NCI-H345 (cell line): ENCODE results near the gene TYW1.
"Not testable (repeated sequence)": the region's sequence is repeated elsewhere in the genome, so short reads cannot be mapped to it uniquely, and the experiment has no call there.

Source experiments
- DNase-seq: peaks from one replicate; lab custom pipeline; 2025; lab: John Stamatoyannopoulos, UW

TYW1 gene

DNA sequence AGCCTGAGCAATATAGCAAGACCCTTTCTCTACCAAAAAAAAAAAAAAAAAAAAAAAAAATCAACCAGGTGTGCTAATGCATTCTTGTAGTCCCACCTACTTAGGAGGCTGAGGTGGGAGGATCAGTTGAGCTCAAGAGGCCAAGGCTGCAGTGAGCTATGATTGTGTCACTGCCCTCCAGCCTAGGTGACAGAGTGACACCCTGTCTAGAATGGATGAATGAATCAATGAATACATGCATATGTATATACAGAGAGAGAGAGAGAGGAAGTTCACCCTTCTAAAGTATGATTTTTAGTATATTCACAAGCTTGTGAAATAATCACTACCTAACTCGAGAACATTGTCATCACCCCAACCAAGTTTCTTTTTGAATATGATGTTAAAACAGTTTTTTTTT is 138.3 kb downstream of the TYW1 start:
- not testable (repeated sequence) for DNase-seq

DNA sequence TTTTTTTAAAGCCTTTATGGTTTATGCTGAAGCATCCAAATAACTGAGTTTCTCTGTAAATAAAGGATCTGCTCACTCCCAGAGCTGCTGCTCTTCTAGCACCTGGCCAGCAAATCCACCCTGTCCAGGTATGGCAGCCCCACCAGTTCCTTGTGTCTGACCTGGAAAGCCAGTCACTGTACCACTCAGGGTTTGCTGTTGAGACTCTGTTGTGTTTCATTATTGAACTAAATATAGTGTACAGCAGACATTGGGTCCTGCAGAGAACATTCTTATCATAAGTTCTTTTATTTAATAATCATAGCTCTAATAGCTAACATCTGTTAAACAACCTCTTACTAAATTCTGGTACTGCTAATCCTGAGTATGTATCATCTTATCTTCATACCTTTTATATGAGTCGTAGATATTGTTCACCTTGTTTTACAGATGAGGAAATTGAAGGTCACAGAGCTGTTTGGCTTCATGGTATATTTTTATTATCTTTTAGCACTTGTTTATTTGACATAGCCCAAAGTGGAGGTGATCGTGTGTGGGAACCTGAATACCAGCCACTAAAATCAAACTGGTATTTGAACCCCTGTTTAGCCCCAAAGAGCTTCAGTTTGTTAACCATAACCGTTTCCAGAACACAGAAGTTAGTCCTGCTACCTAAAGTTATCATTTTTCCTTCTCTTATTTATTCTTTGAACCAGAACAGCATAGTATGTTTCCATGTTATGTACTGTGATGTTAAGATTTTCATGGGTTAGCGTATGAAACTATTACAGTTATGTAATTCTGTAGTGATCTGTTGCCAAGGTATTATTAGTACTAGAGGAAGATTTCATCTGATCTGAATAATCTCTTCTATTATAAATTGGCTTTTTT is 139.2 kb downstream of the TYW1 start:
- not testable (repeated sequence) for DNase-seq

DNA sequence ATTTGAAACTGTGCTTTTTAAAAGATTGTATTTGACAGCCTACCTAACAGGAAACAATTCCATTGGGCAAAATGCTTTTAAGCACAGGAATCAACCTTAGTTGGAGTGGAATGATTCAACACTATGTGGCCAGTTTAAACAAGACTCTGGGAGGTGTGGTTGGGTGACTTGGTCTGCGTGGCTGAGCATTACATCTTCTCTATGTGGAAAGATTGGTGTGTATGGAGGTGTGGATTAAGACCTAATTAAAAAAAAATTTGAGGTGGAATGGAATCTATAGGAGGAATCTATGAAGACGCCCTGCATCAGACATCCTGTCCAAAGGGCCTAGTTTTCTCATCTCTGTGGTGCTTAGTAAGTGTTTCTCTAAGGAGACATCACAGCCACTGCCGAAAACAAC is 140.9 kb downstream of the TYW1 start:
- DNase-seq = not testable (repeated sequence)

DNA sequence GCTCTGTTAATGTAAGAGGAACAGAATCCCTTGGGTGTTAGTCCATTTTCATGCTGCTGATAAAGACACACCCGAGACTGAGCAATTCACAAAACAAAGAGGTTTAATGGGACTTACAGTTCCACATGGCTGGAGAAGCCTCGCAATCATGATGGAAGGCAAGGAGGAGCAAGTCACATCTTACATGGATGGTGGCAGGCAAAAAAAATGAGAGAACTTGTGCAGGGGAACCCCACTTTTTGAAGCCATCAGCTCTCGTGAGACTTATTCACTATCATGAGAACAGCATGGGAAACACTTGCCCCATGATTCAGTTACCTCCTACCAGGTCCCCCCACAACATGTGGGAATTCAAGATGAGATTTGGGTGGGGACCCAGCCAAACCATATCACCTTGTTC is 143.2 kb downstream of the TYW1 start:
- not testable (repeated sequence) for DNase-seq

DNA sequence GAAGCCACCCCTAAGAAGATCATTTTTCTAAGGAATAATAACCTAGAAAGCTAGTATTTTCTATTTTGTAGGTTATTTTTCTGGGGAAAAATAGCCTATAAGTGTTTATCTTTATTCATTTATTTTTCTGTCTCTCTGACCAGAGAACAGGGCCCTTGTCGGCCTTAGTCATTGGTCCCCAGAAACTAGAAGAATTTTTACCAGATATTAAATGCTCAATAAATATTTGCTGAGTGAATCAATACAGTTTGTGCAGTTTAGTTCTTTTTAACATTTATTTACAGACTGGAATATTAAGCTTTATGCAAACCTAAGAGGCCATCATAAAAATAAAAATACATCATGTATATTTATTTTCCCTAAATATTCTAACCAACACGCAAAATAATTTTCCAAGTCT is 144.4 kb downstream of the TYW1 start:
- not testable (repeated sequence) for DNase-seq

DNA sequence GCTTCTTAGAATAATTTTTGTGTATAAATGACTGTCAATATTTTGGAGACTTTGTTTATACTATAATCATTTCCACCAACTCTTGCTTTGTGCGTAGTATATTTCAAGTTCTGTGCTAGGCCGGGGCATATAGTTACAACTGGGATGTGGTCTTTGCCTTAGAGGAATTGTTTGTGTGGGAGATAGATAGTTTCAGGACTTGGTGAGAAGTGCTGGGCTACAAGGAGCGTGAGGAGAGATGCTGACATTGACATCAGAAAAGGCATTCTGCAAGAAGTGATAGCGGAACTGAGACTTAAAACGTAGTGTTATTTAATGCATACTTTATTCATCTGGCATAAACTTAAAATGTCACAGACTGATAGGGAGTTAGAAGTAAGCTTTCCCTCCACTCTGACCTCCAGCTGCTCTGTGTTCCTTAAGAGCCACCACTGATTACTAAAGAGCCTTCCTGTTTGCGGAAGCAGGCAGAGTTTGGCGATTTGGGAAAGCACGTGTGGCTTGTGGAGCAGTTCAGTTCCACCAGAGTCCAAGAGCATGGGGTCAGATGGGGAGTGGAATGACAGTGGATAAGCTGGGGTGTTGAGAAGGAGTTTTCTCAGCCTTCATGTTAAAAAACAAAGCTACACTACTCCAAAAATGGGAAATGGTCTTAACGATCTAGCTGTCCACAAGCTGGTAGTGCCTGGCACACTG is 146.6 kb downstream of the TYW1 start:
- not testable (repeated sequence) for DNase-seq

DNA sequence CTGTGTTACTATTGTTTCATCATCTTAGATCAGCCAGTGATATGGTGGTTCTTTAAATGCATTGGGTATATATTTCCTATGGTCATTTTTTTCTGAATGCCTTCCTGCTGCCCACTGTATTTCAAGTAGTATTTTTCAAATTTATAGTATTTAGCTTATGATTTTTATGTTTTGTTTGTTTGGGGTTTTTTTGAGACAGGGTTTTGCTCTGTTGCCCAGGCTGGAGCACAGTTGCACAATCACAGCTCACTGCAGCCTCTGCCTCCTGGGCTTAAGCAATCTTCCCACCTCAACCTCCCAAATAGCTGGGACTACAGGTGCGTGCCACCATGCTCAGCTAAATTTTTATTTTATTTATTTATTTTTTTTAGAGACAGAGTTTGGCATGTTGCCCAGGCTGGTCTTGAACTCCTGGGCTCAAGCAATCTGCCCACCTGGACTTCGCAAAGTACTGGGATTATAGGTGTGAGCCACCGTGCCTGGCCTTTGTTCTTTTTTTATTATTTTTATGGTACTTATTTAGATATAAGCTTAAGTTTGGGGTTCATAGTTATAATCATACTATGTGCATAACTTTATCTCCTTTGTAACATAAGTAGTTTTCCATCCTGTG is 149.1 kb downstream of the TYW1 start:
- not testable (repeated sequence) for DNase-seq

DNA sequence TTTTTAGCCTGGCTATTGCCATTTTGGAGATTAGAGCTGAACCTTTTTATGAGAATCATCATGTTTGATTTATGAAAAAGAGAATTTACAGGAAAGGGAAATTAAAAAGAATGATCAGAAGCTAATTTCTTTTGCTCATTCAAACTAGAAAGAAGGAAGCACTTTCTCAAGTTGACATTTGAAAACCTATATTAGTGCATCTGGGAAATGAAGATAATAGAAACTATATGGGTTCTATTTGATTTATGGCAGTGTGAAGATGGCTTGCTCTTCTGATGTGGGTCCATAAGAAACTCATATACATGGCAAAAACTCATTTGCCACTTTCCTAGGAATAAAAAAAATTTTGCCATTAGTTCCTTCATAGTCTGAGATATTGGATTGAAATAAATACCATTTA is 152.5 kb downstream of the TYW1 start:
- not testable (repeated sequence) for DNase-seq

DNA sequence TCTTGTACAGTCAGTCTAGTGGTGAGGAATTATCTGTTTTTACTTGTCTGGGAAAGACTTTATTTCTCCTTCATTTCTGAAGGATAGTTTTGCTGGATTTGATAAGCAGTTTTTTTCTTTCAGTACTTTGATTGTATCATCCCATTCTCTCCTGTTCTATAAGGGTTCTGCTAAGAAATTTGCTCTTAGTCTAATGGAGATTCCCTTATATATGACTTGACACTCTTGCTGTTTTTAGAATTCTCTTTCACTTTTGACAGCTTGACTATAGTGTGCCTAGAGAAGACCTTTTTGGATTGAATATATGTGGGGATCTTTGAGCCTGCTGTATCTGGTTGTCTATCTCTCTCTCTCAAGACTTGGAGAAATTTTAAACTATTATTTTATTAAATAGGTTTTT is 157.7 kb downstream of the TYW1 start:
- DNase-seq = not testable (repeated sequence)

DNA sequence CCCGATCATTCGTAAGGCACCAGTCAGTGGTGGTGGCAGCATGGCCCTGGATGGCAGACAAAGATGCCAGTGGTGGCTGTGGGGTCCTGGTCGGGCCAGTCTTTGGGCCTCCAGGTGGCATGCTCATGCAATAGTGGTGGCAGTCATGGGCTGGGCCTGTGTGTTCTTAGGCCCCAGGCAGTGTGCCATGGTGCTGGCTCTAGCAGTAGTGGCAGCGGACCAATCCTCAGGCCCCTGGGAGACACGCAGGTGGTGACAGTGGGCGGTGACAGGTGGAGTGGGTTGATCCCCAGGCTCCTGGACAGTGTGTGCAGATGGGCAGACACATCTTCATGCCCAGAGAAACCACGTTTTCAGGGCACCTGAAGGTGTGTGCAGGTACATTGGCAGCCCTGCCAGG is 159.4 kb downstream of the TYW1 start:
- not testable (repeated sequence) for DNase-seq

DNA sequence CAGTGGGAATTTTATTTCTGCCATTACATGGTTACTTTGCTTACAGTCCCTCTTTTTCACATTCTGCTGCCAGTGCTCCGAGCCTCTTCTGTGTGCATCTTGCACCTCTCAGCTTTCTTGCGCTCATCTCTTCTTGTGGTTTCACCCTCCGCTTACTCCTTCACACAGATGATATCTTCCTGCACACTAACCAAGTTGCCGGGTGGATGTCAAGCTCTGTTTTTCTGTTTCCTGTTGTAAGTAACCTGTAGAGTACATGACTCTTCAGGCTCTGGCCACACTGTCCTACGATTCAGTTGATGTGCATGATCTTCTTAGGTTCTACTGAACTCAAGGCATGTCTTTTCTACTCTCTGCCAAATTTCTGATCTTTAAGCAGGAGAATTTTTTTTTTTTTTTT is 166.7 kb downstream of the TYW1 start:
- DNase-seq = not testable (repeated sequence)

DNA sequence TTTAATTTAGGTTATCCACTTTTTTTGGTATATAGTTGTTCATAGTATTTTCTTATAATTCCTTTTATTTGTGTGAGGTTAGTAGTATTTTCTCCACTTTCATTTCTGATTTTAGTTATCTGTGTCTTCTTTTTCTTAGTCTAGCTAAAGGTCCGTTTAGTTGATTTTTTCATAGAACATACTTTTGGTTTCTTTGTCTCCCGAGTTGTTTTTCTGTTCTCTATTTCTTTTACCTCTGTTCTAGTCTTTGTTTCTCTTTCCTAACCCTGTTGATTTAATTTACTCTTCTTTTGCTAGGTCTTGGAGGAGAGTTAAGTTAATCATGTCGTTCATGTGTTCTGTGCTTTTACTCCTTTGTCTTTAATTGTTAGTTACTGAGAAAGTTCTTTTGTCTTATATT is 174.5 kb downstream of the TYW1 start:
- not testable (repeated sequence) for DNase-seq

DNA sequence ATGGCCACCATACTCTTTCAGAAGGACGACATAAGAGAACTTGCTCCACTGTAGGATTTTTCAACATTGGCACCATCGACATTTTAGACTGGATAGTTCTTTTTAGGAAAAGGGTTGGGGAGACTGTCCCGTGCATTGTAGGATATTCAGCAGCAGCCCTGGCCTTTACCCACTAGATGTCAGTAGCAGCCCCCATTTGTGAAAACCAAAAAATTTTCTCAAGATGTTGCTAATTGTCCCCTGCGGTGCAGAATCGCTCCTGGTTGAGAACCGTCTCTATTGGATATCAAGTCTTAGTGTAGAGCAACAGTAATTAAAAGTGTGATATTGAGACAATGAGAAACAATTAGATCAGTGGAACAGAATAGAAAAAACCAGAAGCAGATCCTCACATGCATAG is 180.1 kb downstream of the TYW1 start:
- DNase-seq = not testable (repeated sequence)

DNA sequence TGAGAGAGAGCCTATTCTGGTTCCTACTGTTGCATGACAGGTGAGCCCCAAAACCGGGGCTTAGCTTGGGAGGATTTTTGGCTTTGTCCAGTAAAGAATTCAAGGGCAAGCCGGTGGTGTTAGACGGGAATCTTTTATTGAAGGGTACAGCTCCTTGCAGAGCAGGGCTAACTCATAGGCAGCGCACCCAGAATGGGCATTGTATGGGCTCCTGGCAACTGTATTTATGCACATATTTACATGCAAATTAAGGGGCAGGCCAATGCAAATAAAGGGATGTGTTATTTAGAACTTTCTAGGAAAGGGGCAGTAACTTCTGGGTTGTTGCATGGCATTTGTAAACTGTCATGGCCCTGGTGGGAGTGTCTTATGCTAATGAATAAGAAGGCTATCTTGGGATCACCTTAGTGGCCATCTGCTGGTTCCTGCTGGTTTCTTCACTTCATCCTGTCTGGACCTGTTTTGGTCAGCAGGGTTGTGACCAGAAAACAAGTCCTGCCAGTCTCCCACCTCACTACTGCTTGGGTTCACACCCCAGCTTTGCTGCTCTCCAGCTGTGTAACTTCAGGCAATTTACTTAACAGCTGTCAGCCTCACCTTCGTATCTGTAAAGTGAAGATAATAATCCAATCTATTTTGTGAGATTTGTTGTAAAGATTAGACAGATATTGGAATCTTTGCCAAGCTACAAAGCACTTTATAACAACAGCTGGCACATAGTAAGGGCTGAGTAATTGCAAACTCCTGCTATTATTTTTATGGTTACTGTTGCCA is 182.5 kb downstream of the TYW1 start:
- DNase-seq = not testable (repeated sequence)

DNA sequence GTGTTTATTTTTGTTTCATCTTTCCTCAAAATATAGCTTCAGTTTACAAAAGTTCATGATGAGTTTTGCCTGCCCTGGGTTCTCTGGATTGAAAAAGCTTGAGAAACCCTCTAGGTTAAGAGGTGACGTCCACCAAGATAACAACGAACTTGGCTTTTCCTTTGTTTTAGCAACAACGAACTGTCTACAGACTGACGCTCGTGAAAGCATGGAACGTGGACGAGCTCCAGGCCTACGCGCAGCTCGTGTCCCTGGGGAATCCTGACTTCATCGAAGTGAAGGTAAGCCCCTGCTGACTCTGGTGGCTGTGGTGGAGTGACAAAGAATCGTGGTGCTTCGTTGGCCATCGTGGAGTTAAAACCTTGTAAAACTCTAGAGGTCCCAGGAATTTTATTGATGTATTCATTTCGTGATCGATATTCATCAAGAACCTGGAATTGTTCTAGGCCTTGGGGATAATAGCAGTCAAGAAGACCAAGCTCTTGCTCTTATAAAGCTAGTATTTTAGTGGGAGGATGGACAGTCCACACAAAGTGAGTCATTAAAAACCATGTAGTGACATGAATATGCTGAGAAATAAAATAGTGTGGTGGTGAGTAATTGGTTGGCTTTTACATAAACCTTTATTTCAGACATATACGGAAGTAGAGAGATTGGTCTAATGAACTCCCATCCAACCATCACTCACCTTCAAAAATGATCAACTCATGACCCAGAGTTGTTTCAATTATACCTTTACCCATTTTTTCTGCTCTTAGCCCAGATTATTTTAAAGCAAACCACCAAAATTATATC is 186.5 kb downstream of the TYW1 start:
- not testable (repeated sequence) for DNase-seq

DNA sequence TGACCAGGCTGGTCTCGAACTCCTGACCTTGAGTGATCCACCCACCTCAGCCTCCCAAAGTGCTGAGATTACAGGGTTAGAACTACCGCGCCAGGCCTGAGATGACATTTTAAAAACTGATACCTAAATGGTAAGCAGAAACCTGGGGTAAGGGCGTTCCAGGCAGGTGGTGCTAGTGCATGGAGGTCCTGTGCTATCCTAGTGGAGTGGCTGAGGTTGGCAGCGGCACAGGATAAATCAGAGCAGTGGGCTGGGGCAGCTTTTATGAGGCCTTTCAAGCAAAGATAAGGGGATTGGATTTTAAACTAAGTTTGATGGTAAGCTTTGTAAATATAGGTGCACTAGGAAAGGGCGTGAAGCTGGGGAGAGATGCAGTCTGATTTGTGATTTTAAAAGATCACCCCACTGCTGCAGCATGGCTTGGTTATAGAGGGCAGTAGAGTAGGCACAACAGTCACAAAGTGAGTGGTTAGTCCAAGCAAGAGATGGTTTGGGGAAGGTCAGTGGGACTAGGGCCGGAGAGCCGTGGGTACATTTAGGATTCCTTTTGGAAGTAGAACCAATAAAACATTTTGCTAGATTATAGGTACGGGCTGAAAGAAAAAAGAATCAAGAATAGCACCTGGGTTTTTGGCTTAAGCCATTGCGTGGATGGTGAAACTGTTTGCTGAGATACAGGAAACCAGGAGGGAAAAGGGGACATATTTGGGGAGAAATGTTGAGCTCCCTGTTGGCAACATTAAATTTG is 188.5 kb downstream of the TYW1 start:
- DNase-seq = not testable (repeated sequence)

DNA sequence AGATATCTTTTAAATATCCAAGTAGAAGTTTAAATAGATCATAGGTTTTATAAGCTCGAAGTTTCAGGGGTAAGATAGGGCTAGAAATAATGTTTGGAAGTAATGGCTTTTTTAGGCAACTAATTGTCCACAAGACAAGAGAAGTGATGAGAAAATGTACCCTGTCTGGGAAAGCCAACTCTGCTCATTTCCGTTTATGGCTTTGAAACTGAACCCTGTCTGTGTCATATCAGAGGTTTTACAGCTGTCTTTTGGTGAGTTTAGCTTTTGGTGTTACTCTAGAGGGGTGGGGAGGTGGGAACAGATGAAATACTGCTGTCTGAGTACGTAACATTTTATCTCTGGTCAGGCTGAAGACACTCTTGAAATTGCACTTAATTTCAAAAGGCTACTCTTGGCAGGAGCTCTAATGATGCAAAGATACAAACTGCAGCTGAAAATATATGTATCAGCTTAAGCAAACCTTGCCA is 189.1 kb downstream of the TYW1 start:
- DNase-seq = not testable (repeated sequence)

DNA sequence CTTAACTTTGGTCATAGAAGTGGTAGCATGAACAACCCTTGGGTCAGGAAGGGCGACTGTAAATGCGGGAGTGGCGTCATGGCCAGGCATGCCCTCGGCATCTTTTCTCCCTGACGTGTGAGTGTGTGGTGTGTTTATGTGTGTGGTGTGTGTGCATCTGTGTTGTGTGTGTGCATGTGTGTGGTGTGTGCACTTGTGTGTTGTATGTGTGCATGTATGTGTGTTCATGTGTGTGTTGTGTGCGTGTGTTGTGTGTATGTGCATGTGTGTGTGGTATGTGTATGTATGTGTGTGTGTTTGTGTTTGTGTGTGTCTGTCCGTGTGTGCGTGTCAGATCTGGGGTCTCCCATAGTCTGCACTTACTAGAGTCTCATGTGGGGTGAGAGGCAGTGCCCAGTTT is 192.5 kb downstream of the TYW1 start:
- DNase-seq = not testable (repeated sequence)

DNA sequence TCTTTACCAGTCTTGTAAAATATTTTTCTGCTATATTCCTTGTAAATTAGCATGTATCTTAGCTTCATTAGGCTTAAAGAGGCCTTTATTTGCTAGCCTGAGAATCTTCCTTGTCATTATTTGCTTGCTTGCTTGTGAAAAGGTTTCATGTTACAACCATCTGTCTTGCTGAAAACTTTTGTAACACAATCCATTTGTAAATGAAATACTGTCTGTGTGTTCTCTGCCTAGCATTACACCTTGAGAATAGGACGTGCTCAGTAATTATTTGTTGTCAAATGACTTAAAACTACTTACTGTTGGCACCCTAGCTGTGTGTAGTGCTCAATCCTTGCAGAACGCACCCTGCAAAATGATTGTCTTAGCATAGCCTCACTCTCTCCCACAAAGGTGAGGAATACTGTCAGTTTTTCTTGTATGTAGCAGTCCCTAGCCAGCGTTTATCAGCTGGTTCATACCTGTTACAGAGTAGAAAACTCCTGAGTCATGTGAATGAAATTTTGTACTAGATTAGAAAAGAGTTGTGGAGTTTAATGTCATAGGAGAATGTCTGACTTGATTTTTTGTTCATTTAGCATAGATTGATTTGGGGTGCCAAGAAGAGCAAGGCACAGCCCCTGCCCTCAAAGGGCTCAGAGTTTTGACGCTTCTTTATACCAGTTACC is 193.3 kb downstream of the TYW1 start:
- DNase-seq = not testable (repeated sequence)
